ENCODE measurements around the gene APLF. TPM values are rescaled to one million over a fixed set of nuclear protein-coding genes. Genes with fewer than 3 reads are reported as not detected.

Gene APLF
- total and polyA plus RNA-seq, 2 donors from 2014 or later, result 0.95 to 5.9 TPM

DNA sequence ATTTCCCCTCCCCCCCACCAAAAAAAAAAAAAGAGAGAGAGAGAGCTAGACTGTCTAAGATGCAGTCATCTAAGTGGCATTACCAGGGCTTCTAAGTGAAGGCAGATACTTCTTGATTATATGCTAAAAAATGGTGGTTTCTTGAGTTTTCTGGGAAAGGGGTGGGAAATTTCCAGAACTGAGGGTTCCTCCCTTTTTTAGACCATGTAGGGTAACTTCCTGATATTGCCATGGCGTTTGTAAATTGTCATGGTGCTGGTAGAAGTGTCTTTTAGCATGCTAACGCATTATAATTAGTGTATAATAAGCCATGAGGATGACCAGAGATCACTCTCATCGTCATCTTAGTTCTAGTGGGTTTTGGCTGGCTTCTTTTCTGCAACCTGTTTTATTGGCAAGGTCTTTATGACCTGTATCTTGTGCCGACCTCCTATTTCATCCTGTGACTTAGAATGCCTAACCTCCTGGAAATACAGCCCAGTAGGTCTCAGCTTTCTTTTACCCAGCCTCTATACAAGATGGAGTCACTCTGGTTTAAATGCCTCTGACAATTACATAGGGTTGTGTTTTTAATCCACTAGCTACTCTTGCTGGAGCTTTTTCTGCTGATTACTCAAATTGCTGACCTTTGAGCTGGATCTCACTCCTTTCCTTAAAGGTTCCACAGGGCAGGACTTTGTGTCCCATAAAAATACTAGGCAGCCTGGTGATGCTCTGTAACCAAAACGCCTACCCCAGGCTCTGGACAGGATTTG, 145.6 kb downstream of the APLF start:
- Histone ChIP-seq H3K27me3 (ENCODE audit: control insufficient read depth, insufficient read depth, low read length) (no peaks in the 10 kb centered on the region), H3K4me1 (ENCODE audit: control insufficient read depth in 2 of 3, insufficient read depth in 2 of 3, low read depth in 1 of 3, low read length in 3 of 3) (no peaks in the 10 kb centered on the region), H3K4me3 (ENCODE audit: low read length in 3 of 3) (no peak overlapping the region), H3K9me3 (ENCODE audit: control insufficient read depth in 2 of 3, insufficient read depth in 1 of 3, low read length in 3 of 3) (peaks cover 0 to 4% (median 0%) of the 10 kb centered on the region in 3 donors), H3K9ac (ENCODE audit: low read length in 3 of 3) (no peak overlapping the region), H3K27ac (ENCODE audit: low read depth in 2 of 2, low read length in 2 of 2) (no peak overlapping the region), H3K36me3 (ENCODE audit: control insufficient read depth in 2 of 3, insufficient read depth in 3 of 3, low read length in 3 of 3) (no peaks in the 10 kb centered on the region)
- TF ChIP-seq, protein P1, sequence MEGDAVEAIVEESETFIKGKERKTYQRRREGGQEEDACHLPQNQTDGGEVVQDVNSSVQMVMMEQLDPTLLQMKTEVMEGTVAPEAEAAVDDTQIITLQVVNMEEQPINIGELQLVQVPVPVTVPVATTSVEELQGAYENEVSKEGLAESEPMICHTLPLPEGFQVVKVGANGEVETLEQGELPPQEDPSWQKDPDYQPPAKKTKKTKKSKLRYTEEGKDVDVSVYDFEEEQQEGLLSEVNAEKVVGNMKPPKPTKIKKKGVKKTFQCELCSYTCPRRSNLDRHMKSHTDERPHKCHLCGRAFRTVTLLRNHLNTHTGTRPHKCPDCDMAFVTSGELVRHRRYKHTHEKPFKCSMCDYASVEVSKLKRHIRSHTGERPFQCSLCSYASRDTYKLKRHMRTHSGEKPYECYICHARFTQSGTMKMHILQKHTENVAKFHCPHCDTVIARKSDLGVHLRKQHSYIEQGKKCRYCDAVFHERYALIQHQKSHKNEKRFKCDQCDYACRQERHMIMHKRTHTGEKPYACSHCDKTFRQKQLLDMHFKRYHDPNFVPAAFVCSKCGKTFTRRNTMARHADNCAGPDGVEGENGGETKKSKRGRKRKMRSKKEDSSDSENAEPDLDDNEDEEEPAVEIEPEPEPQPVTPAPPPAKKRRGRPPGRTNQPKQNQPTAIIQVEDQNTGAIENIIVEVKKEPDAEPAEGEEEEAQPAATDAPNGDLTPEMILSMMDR (IDR thresholded peaks at IDR 0.05; ENCODE audit: borderline replicate concordance, extremely low read depth, insufficient read depth), result no peak
- DNase-seq (no peak), FAIRE-seq (no peak)
- intact Hi-C loops (cut with DNase I), result no loop called here

DNA sequence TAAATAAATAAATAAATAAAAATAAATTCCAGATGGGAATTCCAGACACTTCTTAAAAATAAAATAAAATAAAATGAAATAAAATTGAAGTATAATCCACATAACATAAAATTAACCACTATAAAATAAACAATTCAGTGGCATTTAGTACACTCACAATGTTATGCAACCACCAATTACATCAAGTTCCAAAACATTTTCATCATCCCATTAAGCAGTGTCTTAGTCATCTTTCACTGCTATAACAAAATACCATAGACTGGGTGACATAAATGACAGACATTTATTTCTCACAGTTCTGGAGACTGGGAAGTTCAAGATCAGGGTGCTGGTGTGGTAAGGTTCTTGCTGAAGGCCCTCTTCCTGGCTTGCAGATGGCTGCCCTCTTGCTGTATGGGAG, 153.4 kb downstream of the APLF start:
- DNase-seq, result no peak
- no peak overlapping the region for H3K27ac ChIP-seq (ENCODE audit: low read depth in 2 of 2, low read length in 2 of 2)
- H3K4me3 ChIP-seq (ENCODE audit: low read length in 3 of 3), result no peak overlapping the region
- FAIRE-seq, result peak; percentile 19
- H3K9ac ChIP-seq (ENCODE audit: low read length in 3 of 3), result no peak overlapping the region
- H3K9me3 ChIP-seq (ENCODE audit: control insufficient read depth in 2 of 3, insufficient read depth in 1 of 3, low read length in 3 of 3), result peaks cover 0 to 14% (median 2%) of the 10 kb centered on the region in 3 donors
- TF ChIP-seq, protein P1 (IDR thresholded peaks at IDR 0.05; ENCODE audit: borderline replicate concordance, extremely low read depth, insufficient read depth), result no peak
- no peaks in the 10 kb centered on the region for H3K36me3 ChIP-seq (ENCODE audit: control insufficient read depth in 2 of 3, insufficient read depth in 3 of 3, low read length in 3 of 3)
- intact Hi-C loops (cut with DNase I), result no loop called here
- H3K4me1 ChIP-seq (ENCODE audit: control insufficient read depth in 2 of 3, insufficient read depth in 2 of 3, low read depth in 1 of 3, low read length in 3 of 3), result no peaks in the 10 kb centered on the region
- H3K27me3 ChIP-seq (ENCODE audit: control insufficient read depth, insufficient read depth, low read length), result no peaks in the 10 kb centered on the region

DNA sequence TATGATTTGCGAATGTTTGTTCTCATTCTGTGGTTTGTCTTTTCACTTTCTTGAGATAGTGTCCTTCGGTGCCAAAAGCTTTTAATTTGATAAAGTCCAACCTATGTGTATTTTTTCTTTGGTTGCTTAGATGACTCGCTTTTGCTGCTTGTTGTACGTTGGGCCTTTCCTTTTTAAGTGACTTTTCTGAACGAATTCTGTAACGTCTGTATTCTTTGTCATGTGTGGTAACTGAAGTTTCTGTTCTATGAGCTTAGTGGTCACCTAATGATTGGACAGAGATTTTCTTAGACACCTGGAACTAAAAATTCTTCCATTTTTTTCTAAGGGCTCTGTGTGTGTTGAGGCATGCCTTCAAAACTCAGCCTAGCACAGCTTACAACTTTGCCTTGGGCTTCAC, 156.4 kb downstream of the APLF start:
- FAIRE-seq (no peak), DNase-seq (no peak)
- Histone ChIP-seq H3K4me1 (ENCODE audit: control insufficient read depth in 2 of 3, insufficient read depth in 2 of 3, low read depth in 1 of 3, low read length in 3 of 3) (no peaks in the 10 kb centered on the region), H3K27me3 (ENCODE audit: control insufficient read depth, insufficient read depth, low read length) (no peaks in the 10 kb centered on the region), H3K36me3 (ENCODE audit: control insufficient read depth in 2 of 3, insufficient read depth in 3 of 3, low read length in 3 of 3) (no peaks in the 10 kb centered on the region), H3K27ac (ENCODE audit: low read depth in 2 of 2, low read length in 2 of 2) (no peak overlapping the region), H3K9me3 (ENCODE audit: control insufficient read depth in 2 of 3, insufficient read depth in 1 of 3, low read length in 3 of 3) (peaks cover 0 to 14% (median 2%) of the 10 kb centered on the region in 3 donors), H3K9ac (ENCODE audit: low read length in 3 of 3) (no peak overlapping the region), H3K4me3 (ENCODE audit: low read length in 3 of 3) (no peak overlapping the region)
- TF ChIP-seq, protein P1 (IDR thresholded peaks at IDR 0.05; ENCODE audit: borderline replicate concordance, extremely low read depth, insufficient read depth), result no peak
- intact Hi-C loops (cut with DNase I), result no loop called here
